ENCODE results near the gene TEKT5.

The TEKT5 gene

DNA sequence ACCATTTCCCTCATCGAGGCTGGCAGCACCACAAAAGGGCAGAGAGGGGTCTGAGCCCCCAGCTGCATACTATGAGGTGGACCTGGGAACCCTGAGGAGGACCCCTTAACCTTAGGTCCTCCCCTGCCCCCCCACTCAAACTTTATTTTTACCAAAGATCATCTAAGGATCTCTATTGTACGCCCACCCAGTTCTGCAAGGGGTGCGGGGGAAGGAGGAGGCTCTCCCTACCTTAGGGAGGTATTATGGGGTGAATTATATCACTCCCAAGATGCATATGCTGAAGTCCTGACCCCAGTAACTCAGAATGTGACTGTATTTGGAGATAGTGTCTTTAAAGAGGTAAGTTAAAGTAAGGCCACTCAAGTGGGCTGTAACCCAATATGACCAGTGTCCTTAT, 87.6 kb downstream of the TEKT5 start:
- DNase-seq: no peak

DNA sequence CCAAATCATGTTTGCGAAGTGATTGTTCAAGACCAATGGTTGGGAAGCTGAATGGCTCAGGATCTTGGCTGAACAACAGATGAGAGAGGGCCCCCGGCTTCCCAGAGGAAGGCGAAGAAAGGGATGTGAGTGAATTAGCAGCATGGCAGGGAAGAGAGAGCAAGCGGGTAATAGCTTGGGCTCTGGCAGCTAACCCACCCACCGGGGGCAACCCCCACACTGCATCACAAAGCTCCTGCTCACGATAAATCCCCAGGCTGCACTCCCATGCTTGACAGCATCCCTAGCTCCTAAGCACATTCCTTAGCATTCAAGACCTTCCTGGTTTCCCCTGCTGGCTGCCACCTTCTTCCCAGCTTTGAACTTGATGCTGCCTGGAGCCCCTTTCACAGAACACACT, 88.1 kb downstream of the TEKT5 start:
- DNase-seq: no peak

DNA sequence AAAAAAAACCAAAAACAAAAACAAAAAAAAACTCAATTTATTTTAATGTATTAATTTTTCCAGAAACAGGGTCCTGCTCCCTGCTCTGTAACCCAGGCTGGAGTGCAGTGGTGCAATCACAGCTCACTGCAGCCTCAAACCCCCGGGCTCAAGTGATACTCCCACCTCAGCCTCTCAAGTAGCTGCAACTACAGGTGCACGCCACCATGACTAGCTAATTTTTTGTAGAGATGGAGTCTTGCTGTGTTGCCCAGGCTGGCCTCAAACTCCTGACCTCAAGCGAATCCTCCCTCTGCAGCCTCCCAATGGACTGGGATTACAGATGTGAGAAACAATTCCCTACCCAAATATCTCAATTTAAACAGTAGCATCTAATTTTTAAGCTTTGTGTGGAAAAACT, 89.1 kb downstream of the TEKT5 start:
- no peak for DNase-seq

DNA sequence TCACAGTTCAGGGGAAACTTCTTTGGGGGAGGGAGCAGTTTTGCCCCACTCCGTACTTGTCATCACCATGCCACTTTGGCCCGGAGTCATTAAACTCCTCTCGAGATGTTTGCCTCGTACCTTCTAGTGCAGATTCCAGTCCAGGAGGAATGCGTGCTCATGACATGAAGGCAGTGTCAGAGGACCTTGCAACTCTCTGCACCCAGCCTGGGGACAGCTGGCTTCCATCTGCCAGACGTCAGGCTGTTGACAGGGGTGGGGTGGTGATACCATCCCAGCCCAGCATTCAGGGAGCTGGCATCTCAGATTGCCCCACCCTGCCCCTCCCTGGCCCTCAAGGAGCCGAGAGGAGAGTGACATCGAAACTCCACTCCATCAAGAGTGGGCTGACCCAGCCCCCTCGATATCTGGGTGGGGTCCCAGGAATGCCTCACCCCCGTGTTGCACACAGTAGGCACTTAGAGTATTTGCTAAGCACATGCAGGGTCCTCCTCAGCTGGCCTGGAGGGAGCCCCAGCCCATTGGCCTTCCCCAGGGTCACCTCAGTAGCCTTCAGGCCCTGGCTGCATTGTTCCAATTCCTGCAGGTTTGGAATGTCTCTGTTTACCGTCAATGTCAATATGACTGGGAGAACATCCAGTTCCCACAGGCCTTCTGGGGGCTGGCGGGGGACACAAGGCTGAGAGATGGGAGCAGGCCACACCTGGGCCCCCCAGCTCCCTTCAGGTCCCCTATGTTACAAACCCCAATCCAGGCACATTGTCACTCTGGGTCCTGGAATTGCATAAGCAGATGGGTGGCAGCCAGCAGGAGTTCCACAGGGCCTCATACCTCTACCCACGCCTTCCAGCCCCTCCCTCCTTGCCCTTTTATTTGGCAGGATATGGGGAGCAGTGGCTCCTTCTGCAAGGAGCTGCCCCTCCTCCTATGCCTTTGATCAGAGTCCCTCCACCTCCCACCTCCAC, 93.0 kb downstream of the TEKT5 start:
- DNase-seq: no peak

DNA sequence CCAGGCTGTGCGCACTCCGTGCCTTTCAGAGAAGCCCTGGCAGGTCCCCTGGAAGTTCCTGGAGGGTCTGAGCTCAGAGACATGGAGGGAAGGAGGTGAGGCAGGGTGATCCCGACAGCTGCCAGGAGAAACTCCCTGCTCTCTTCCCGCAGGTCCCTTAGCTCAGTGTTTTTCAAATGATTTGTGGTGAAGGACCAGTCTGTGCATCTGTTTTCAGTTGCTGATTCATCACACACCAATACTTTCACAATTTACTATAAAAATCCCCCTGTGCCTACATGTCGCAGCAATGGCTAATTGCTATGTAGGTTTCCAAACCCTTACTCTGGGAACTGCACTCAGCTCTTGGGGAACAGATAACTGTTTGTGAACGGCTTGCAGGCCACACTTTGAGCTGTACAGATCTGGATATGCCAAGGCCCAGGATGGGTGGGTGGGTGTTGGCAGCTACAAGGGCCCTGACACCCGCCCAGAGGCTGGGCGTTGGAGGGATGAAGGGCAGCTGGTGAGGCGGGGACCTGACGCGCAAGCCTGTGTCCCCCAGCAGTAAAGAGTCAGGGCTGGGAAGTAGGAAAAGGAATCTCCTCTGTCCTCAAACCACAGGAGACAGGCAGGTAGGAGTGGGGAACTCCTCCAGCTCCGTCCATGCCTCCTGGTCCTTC, 93.8 kb downstream of the TEKT5 start:
- DNase-seq: no peak

DNA sequence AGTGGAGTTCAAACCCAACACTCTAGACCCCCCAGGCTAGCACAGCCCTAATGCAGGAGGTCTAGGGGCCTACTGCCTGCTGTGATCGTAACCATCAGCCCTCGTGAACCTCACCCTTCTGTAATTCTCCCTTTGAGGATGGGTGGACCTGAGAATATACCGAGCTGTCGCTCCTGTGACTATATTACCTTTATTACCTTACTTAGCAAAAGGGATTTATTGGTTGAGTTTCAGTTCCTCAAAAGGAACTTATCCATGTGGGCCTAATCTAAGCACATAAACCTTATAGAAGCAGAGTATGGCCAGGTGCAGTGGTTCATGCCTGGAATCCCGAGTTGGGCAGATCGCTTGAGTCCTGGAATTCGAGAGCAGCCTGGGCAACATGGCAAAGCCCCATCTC, 95.1 kb downstream of the TEKT5 start:
- no peak for DNase-seq

DNA sequence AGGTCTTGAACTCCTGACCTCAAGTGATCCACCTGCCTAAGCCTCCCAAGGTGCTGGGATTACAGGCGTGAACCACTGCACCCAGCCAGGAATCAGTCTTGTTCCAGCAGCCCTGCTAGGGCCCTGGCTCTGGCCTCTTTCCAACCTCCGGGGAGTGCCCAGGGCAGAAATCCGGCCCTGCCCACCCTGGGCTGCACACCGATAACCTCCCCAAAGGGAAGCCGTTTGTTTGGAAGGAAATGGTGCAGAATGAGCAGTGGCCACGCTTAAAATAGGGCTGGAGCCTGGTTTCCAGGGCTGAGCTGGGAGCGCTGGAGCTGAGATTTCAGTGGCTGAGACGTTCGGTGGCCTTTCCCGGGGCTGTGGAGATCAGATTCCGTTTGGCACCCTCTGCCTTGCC, 96.6 kb downstream of the TEKT5 start:
- DNase-seq: no peak

DNA sequence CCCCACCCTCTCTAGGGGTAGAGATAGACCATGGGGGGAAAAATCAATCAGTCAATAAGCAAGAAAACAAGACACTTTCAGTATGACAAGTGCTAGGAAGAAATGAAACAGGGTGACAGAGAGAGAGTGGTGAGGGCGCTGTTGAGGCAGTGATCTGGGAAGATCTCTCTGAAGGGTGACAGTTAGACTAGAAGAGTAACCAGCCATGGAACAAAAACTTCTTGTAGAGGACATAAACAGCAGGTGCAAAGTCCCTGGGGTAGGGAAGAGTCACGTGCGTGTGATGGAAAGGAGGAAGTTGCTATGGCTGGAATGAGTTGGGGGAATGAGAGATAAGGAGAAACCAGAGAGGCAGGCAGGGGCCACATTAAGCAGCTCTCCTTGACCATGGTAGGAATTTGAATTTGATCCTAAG, 97.5 kb downstream of the TEKT5 start:
- no peak for DNase-seq

DNA sequence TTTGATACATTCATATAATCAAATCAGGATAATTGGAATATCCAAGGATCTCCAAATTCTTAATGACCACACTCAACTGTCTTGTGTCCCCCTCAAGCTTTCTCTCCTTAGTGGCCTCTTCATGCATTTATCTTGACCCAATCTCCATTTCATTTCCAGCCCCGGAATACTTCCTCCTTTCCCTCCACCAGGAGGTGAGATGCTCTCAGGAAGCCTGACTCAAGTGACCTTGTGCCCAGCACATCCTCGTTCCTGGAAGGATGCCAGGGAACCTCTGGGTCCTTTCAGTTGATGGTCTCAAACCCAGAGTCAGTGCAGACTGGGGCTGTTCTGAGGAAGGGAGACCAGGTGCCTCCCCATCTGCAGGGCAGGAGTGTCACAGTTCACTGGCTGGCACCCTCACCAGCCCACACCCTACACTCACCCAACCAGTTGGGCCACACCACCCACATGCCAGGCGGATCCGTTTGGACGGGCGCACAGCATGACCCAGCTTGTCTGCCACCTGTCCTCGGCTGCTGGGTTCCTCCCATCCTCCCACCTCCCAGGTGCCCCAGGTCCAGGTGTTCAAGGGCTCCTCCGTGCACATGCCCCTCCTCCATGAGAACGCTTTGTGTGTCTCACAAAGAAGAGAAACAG, 100.3 kb downstream of the TEKT5 start:
- no peak for DNase-seq

DNA sequence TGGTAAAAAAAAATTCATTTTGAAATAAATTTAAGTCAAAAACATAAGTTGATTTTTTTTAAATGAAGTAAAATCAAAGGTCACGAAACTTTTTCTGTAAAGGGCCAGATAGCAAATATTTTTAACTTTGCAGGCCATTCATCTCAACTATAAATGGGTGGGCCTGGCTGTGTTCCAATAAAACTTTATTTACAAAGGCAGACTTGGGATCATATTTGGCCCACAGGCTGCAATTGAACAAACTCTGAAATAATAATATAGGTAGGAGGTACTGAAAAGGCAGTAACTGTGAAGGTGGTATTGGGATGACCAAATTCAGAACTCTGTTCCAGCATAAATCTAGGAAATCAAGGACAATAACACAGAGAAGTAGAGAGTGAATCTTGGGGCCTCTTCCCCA, 102.1 kb downstream of the TEKT5 start:
- no peak for DNase-seq

DNA sequence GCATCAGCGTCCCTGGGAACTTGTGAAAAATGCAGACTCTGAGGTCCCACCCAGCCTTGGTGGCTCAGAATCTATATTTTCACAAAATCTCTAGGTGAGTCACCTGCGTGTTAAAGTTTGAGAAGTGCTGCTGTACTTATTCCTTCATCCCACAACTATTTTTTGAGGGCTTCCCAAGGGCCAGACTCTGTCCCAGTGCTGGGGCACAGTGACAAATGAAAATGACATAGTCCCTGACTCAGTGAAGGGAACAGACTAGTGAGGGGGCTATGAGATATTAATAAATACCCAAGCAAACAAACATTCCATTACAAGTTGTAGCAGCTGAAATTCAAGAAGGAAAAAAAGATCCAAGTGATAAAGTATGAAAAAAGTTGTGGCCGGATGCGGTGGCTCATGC, 104.4 kb downstream of the TEKT5 start:
- no peak for DNase-seq

DNA sequence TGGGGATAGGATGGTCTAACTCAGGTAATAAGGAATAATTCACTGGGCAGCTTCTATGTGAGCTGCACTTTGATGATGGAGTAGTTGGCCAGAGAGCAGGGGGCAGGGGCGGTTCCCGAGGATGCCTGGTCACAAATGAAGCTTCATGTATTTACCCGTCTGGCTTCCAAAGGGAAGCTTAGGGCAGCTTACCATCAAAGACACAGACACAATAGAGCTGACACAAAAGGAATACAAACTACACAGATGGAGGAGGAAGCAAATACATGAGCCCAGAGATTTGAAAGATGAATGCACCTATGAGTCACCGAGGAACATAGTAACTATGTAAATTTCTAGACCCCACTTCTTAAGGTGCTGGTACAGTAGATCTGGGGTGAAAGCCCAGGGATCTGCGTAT, 105.6 kb downstream of the TEKT5 start:
- no peak for DNase-seq

DNA sequence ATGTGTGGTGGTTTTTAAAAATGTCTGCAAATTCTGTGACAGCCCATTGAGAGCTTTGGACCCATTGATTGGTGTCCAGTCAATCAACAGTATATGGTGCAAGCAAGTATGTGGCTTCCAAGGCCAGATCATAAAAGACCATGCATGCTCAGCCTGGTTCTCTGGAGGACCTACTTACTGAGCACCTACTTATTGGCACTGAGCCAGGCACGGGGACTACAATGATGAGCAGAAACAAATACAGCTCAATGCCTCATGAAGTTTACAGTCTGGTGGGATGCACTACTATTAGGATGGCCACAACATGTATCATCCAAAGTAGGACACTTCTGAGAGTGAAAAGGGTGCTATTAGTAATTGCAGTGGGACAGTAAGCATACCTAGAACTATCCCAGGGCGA, 107.1 kb downstream of the TEKT5 start:
- DNase-seq: no peak

DNA sequence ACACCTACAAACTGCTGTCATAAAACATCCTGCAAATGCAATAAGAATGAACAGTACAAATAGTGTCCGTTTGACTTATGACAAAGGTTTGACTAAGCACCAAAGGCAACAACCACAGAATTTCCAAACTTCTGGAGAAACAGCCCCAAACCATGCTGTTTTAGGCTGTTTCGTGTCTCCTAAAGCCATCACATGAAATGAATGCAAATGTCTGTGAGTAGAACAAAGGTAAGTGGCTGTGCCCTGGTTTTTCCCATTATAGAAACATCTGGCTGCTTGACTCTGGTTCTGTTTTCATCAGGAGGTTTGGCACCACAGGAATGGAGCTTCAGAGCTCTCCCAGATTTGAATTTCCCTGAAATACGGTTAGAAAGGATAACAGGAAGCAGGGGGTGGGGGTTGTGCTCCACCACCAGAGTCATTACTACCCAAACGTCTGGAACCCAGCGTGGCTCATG, 109.7 kb downstream of the TEKT5 start:
- no peak for DNase-seq

DNA sequence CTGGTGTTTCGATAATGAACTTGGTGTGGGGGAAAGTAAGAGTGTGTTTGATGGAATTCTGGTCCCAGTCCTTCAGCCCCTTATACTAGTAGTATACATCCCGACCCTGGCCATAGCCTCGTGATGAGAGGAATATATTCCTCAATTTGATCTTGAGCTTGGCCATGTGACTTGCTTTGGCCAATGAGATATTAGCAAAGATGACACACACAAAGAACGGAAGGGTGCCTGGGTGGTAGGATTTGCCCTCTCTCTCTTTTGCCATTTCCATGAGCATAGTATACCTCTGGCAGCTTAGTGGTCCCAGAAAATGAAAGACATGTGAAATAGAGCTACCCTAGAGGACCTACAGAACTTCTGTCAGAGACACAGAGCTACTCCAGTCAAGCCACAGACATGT, 111.5 kb downstream of the TEKT5 start:
- DNase-seq: no peak

DNA sequence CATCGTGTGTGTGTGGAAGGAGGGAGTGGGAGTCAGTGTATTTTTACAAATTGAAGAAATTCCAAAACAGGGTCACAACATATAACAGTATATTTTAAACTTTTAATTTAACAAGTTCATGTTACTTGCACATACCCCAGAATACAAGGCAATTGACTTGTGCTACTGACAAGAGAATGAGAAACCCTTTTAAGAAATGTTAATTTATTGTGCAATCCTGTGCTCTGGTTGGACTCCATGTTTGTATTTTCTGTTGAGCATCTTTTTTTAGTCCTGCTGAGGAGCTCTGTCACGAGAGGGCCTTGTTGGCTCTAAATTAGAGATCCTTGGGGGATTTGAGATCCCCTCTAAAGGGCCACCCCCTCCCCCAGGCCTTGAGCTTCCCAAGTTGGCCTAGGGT, 113.2 kb downstream of the TEKT5 start:
- DNase-seq: no peak

DNA sequence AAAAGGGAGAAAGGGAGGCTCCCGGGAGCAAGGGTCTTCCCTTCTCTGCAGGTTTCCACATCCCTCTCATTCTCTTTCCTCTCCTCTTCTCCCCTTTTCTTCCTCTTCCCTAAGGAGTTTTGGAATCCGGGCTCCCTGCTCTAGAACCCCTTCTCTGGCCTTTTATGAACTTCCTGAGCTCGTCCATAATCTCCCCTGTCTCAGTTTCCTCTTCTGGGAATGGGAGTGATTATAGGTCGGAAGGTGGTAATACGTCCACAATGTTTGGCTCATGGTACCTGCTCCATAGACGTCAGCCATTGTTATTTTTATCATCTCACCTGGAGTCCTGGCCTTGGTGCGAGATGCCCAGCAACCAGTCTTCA, 113.9 kb downstream of the TEKT5 start:
- DNase-seq: no peak

DNA sequence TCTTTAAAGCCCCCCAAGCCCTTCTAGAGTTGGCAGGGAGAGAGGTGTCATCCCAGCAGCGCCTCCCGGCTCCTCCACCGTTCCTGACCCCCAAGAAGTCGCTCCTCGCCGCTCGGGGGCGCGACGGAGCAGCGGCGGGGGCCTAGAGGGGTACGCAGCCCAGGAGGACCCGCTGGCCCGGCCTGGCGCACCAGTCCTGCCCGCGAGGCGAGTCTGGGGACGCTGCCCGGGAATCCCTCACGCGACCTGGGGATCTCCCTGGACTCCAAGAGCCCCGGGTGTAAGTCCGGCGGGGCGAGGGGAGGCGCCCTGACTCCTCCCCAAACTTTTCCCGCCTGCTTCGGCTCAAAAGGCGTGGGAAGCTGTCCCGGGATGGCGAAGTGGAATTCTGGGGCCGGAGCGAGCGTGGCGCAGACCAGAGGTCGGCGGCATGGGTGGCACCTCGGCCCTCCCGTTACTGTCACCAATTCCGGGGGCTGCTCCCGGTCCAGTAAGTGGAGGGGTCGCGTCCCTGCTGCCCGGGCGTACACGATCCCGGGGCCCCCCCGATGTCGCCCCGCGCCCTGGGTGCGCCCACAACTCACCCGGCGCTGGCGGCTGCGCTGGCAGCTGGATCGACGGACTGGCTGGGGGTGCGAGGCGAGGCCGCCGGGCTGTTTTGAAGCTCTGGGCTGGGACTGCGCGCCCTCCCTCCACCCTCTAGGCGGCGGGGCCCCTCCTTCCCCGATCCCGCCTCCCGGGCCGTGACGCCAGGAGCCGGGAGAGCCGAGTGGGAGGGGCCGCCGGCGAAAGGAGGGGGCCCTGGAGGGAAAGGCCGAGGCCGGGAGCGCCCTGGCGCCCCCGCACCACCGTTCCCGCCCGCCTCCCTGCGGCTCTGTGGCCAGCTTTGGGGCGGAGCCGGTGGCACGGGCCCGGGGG, 114.5 kb downstream of the TEKT5 start, which contains the start of gene EMP2:
Gene EMP2 (minus strand): TSS at position 634 of the 918 bp plus-strand sequence. CDS start 32,981 bp downstream, outside the sequence.
- peak; percentile 26 for DNase-seq

DNA sequence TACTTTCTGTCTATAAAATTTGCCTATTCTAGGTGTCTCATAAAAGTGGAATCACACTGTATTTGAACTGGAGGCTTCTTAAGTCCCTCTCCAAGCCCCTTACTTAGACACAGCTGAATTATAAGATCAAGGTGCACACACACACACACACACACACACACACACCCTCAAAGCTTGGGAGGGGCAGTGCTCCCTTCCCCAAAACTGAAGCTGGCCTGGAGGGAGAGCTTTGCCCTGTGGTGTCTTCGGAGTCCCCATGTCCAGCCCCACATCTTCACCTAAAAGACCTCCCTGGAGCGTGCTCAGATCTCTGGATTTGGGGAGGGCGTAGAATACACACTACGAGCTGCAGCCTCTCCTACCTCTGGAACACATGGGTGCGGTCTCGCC, 115.2 kb downstream of the TEKT5 start:
- no peak for DNase-seq

DNA sequence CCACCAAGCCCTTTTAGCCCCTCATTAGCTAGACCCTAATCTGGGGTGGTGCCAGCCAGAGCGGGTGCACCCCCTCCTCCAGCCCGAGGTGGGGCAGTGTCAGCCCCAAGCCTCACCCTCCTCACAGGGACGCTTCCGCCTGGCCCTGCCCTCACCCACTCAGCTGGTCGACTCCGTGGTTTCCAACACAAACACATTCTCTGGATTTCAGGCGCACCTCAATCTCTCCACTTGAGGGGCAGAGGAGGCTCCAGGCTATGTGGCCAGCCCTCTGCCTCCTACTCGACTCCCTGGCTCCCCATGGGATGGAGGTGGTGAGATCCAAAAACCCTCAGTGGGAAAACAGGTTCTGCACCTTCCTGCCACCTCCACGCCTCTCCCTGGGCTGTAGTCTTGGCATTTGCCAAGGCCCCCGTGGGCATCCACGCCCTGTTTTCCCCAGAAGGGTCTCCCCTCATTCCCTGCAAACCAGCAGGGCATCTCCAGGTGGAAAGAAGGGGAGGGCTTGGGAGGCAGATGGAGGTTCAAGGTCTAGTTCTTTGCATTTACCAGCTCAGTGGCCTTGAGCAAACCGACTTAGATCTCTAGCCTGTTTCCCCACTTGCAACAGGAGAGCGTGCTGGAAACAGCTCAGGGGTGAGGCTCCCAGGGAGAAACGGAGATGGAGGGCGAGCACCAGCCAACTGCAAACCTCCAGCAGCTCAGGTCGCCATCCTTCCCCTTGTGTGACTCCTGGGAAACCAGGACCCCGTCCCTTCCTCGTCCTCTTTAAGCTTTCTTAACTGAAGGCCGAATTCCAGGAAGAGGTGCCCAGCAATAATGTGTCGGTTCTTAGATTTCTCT, 116.0 kb downstream of the TEKT5 start:
- no peak for DNase-seq
